ENCODE results near the gene PXN.
A peak's percentile ranks its signal among the peaks of the same experiment; 100 is the strongest.

PXN gene

DNA sequence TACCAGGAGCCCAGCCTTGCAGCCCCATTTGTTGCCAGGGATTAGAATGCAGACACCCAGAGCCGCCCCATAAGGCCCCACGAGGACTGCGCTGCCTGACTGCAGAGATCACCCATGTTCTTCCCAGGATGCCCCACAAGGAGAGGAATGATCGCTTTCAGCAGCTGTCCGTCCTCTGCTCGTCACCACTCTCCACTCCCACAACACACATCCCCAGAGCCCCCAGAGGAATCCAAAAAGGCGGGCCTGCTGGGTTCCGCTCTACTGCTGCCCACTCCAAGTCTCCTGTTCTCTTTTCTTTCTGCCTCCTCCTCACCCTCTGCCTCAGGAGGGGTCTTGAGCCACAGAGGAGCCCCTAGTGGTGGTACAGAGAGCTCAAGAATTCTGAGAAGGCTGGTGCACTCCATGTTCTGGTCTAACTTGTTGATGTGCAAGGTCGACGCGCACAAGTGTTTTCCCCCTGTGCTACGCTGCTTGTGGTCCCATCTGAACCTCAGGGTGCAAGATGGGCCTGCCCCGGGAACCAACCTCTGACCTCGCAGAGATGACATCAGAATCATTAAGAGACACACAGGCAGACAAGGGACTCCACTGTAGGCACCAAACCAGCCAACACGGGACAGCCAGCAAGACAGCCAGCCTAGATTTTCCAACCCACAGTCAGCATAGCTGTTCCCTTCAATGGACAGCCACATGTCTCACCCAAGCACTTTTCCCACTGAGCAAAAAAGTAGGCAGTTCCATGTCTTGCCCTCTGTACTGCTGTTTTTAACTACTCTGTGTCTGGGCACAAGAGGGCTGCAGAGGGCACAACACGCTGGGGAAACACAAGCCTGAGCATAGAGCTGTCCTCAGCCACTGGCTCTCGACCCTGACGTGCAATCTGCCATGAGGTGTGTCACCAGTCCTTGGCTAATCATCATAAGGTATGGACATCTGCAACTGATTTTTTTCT lies 29.9 kb downstream of the PXN start:
- POLR2A ChIA-PET = interaction anchor here (0.6 to 5.2 kb wide), 14 partner anchors 7 to 56 kb away, joined by 3 to 59 read pairs (median 5); partner anchors contain the start of genes PXN, RNU4-1, RNU4-2 and RPLP0
- CTCF ChIA-PET = interaction anchor here (0.6 to 25.2 kb wide), 12 partner anchors 6 to 68 kb away, joined by 3 to 412 read pairs (median 3); partner anchors contain the start of genes PXN and RPLP0
- H3K4me3 ChIP-seq (ENCODE audit: low read depth, low read length) = peak overlapping the region; percentile 6; the same call in 1 of the 2 replicates
- peak; percentile 20 for TF ChIP-seq CTCF (IDR thresholded peaks at IDR 0.05; ENCODE audit: insufficient read depth, low read length, missing control alignments)
- DNase-seq (ENCODE audit: low read depth, low spot score) = no peak

DNA sequence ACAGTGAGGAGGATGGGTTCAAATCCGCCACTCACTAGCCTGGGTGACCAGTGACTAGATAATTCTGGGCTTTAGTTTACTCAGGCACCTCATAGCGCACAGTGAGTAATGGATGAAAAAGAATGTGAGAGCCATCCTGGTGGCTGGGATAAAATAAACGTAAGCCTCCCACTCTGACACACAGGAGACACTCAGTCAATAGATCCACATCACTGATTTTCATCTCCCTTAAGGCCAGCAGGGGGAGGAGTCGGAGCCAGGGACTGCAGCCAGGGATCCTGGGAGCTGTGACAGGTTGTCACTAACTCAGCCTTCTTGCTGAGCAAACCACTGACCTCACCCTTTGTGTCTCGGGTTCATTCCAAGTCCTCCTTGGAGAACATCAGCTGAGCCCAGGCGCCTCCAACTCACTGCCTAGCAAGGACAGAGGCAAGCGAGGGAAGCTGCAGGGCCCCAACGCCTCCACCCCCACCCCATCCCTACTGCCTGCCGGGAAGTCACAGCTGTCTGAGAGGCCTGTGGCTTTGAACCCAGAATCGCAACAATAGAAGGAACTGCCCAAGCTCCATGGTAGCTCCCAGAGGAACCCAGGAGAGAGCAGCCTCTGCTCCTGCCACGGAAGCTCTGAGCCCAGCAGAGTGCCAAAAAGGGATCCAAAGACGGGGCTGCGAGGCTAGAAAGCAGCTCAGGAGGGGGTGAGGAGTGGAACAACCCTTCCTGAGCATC lies 30.7 kb downstream of the PXN start:
- POLR2A ChIA-PET = interaction anchor here (0.6 to 5.2 kb wide), 11 partner anchors 8 to 57 kb away, joined by 3 to 59 read pairs (median 7); partner anchors contain the start of genes PXN, RNU4-1, RNU4-2 and RPLP0
- CTCF ChIA-PET = interaction anchor here (0.6 to 25.2 kb wide), 10 partner anchors 9 to 67 kb away, joined by 3 to 412 read pairs (median 3); partner anchors contain the start of genes PXN and RPLP0
- peak overlapping the region; percentile 20 for H3K4me3 ChIP-seq (ENCODE audit: low read depth, low read length)
- peak; percentile 66 for TF ChIP-seq CTCF (IDR thresholded peaks at IDR 0.05; ENCODE audit: insufficient read depth, low read length, missing control alignments)
- DNase-seq (ENCODE audit: low read depth, low spot score) = peak; percentile 88

DNA sequence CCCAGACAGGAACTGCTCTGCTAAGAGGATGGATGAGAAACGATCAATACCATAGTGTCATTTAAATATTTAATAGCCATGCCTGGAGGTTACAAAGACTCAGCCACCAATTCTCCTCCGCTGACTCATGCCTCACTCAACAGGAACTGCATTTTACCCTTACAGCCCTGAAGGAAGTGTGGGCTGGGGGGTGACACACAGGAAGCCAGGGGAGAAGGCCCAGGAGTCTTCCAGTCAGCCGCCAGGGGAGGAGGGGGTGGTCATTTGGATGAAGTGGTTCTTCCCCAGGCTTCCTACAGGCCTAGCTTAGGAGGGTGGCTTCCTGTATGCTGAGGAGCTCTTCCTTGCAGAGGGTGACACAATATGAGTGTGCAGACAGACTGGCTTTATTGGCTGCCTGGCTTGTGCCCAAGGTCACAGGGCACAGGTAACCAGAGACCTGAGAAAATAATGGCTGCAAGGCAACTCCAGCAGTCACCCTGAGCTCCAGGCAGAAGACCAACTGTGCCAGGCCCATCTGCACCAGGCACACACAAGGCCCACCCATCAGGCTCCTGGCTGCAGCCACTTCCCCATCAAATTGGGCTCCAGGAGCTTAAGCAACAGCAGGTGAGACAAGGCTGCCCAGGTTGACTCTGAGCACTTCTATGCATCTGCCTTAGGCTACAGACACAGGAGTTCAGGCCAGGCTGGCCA lies 34.1 kb downstream of the PXN start:
- TF ChIP-seq CTCF (IDR thresholded peaks at IDR 0.05; ENCODE audit: insufficient read depth, low read length, missing control alignments) = peak; percentile 35
- CTCF ChIA-PET = interaction anchor here (1.0 to 17.9 kb wide), 8 partner anchors 10 to 71 kb away, joined by 4 to 1066 read pairs (median 128); partner anchors contain the start of genes PXN, RNU4-1, RNU4-2 and RPLP0
- H3K4me3 ChIP-seq (ENCODE audit: low read depth, low read length) = peak overlapping the region; percentile 6; the same call in 1 of the 2 replicates
- POLR2A ChIA-PET = interaction anchor here (0.9 to 8.8 kb wide), 9 partner anchors 11 to 60 kb away, joined by 3 to 249 read pairs (median 14); partner anchors contain the start of genes PXN, RNU4-1, RNU4-2 and RPLP0
- peak; percentile 67 for DNase-seq (ENCODE audit: low read depth, low spot score)

- peak overlapping the region; percentile 37 for H3K4me3 ChIP-seq (ENCODE audit: low read depth, low read length)
- no peak for DNase-seq (ENCODE audit: low read depth, low spot score)
- TF ChIP-seq CTCF (IDR thresholded peaks at IDR 0.05; ENCODE audit: insufficient read depth, low read length, missing control alignments) = no peak
- ChIA-PET POLR2A (interaction anchor here (0.6 to 8.8 kb wide), 9 partner anchors 11 to 60 kb away, joined by 3 to 249 read pairs (median 14); partner anchors contain the start of genes PXN, RNU4-1, RNU4-2 and RPLP0), CTCF (interaction anchor here (1.0 to 17.9 kb wide), 7 partner anchors 10 to 69 kb away, joined by 4 to 1066 read pairs (median 175); partner anchors contain the start of genes PXN, RNU4-1, RNU4-2 and RPLP0)
Measured at GRCh38 chr12:120230974-120231315, 34.6 kb downstream of the PXN start.

- CTCF ChIA-PET = interaction anchor here (1.0 to 17.9 kb wide), 8 partner anchors 11 to 72 kb away, joined by 4 to 1066 read pairs (median 128); partner anchors contain the start of genes PXN, RNU4-1, RNU4-2 and RPLP0
- DNase-seq (ENCODE audit: low read depth, low spot score) = peak; percentile 80
- POLR2A ChIA-PET = interaction anchor here (0.6 to 8.8 kb wide), 9 partner anchors 14 to 61 kb away, joined by 3 to 249 read pairs (median 14); partner anchors contain the start of genes PXN, RNU4-1, RNU4-2 and RPLP0
- TF ChIP-seq CTCF (IDR thresholded peaks at IDR 0.05; ENCODE audit: insufficient read depth, low read length, missing control alignments) = no peak
- peak overlapping the region; percentile 37 for H3K4me3 ChIP-seq (ENCODE audit: low read depth, low read length)
Measured at GRCh38 chr12:120230326-120230973, 35.1 kb downstream of the PXN start.
